NCI-H526 treated with DMSO at 0.1 percent for 48 hours (cell line): ENCODE data around the gene ANKS1A.

ENCODE experiments used
- DNase-seq: peaks from one replicate; lab custom pipeline; 2025; lab: John Stamatoyannopoulos, UW

Gene ANKS1A

DNA sequence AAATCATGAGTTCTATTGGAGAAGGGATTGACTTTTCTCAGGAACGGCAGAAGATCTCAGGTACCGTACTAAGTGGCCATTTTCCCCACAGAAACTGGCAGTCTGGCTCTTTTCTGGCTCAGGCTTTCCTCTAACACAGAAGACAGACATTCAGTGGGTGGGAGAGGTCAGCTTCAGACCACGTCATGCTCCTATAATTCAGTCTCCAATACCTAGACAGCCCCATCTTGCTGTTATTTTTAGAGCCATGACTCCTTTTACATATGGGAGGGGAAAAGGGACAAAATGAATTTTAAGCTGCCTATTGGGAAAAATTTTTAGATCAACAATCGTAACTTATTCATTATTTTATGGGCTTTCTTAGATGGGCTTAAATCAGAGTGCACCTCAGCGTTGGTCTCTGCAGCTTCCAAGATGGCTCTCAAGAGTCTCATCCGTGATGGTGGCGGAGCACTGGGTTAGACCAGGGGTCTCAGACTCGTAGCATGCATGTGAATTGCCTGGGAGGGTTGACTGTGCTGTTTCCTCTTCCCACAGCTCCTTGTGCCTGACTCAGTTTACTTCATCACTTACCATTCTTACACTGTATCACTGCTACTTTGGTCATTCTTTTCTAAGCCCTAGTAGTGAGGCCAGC lies 165.2 kb downstream of the ANKS1A start:
- DNase-seq: no peak

DNA sequence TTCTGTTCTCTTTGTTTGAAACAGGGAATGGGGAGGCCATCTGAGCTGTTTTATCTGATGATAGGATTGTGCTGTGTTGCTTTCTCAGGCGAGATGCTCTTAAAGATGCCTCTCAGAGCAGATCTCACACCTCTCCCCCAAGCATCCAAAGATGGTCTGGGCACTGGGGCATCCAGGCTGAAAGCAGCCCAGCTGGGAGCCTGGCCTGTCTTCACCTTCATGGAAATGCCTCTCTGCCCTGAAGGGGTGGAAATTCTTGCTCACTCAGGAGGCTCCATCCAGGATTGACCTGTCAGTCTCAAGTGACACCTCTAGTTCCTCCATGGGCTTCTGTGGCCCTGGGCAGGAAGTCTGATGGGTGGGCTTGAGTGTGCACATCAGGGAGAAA lies 165.7 kb downstream of the ANKS1A start:
- DNase-seq: no peak

DNA sequence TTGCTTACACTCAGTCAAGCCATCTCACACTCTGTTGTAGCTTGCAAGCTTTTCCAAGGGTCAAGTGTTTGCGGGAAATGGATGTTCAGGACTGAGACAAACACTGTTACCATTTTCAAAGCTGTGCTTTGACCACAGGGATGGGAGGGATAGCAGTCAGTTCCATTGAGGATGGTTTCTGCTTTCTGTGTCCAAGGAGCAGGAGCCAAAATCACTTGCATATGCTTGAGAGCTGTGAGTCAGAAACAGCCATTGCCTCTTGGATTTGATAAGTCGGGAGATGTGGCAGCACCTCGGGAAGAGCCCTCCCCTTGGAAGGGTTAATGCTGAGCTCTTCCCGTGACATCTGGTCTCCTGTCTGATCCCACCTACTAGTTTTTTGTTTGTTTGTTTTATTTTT lies 166.8 kb downstream of the ANKS1A start:
- no peak for DNase-seq

DNA sequence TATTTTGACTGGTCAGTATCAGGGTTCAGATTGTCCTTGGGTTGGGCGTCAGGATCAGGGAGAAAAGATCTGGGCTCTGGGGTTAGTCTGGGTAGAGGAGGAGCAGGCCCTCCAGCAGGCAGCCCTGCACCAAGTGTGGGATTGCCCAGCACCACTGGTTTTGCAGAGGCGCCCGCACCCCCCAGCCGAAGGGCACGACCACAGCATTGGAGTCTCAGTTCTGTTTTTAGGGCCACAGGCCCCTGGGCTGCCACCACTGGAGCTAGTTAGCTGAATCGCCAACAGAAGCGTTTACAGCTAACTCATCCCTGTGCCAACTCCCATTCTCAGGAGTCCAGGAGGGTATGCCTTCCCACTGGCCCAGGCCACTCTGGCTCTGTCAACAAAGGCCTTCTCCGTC lies 167.9 kb downstream of the ANKS1A start:
- DNase-seq: no peak

DNA sequence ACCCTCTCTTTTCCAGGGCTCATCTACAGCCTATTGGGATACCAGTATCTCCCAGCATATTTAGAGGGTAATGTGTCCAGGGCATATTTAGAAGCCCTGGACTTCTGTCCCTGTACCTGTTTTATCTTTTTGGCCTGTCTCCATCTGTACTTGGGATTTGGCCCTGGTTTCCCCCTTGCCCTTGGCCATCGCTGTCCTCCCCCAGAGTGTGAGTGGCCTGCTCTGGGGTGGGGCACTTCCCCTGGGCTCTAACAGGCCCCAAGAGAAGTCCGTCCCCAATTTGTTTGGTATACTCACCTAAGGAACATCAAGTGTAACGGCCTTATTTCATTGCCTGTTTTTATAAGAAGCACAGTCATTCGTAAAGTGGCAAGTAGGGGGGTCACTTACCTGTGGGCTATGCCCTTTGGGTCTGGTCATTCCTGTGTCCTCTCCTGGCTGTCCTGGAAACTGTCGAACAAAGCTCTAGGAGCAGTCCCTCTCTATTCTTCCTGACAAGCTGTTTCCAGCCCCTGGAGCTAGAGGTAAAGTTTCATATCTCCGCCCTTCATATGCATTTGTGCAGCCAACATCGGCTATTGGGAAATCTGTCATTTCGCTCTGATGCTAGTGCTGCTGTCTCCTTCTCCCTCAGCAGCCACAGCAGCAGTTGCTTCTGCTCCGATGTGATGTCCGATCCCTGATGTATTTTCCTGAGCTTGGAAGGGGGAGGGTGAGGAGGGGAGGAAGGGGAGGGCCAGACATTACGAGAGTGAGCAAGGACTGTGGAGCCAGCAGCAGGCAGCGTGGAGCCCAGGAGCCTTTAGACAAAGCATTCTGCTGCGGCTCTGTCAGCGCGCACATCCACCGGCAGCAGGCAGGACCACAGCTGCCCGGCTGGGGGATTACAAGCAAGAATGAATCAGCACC lies 168.6 kb downstream of the ANKS1A start:
- DNase-seq: no peak

DNA sequence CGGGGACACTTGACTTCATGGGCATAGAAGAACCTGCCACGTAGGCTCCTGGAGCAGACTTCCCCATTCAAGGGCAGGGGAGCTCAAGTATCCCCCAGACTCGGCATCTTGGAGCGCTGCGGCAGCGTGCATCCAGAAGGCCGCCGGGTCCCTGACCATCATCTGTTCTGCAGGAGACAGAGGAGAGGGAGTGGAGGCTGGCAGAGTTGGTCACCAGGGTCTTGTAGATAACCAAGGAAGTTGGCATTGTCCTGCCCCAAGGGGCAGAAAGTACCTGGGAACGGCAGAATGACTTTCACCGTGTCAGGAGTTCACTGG lies 169.3 kb downstream of the ANKS1A start:
- DNase-seq: no peak

DNA sequence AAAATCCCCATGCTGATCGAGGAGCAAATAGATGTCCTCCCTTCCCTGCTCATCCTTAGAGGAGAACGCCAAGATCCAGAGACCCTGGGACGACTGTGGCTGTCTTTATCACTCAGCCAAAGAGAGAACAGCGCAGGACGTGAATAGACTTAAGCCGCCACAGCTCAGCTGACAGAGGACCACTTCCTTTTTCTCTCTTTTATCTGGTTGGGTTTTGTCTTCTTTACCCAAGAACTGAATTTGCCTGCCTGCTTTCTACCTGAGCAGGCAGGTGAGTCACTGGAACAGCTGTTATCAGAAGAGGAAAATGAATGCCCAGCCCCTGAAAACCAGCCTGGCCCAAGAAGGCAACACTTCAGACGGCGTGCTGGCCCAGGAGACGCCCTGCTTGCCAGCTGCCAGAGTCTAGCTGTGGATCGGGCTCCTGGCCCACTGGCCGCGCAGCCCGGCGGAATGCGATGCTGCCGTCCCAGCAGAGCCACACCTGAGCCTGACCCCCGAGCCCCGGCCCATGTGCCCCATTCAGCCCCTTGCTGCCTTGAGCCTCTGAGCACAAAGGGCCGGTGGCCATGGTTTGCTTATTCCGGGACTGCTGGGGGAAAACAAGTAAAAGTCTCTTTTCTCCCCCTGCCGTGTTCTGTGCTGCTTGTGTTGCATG lies 169.9 kb downstream of the ANKS1A start:
- no peak for DNase-seq

DNA sequence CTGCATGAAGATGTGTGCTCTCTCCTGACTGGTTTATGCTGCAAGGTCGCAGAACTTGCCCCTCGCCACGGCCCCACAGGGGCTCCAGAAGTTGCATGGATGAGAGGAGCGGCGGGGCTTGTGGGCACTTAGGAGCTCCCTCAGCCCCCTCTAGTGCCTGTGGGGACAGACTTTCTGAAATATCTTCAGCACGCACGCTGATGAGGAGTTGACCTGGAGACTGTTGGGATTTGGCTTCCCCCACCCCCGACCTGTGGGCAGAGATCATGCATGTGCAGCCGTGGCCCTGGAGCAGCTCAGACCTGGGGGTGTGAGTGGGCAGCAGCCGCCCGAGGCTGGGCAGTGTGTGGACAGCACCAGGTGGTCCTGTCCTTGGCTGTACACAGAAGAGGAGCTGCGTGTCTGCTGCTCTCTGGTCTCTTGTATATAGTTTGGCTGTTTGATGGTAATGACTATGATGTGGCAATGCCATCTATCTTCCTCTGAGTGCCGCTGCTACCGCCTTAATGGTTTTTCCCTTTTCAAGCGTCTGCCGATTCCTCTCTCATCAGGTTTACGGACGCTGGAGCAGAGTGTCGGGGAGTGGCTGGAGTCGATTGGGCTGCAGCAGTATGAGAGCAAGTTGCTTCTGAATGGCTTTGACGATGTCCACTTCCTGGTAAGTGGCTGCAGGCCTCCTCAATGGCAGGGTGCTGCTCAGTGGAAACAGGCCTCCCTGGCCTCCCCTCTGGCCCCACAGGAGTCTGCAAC lies 170.7 kb downstream of the ANKS1A start:
- no peak for DNase-seq

DNA sequence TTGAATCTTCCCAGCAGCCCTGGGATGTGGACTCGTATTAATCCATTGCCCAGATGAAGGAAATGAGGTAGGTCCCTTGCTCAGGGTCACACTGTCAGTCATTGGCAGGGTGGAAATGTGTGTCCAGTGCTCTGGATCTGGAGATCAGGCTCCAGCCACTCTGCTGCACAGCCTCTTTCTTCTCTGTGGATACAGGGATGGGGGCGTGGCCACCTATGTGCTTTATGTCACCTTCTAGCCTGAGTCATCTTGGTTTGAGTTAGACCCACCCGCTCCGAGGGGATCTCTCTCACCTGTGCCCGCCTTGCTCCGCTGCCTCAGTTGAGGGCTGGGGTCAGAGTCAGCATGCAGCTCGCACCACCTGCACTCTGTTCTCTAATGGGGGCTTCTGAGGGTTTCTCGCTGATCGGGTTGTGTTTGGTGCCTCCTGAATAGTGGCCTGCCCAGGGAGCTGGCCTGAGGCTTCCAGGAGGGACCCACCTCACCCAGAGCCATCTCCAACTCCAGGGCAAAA lies 172.1 kb downstream of the ANKS1A start:
- DNase-seq: no peak

DNA sequence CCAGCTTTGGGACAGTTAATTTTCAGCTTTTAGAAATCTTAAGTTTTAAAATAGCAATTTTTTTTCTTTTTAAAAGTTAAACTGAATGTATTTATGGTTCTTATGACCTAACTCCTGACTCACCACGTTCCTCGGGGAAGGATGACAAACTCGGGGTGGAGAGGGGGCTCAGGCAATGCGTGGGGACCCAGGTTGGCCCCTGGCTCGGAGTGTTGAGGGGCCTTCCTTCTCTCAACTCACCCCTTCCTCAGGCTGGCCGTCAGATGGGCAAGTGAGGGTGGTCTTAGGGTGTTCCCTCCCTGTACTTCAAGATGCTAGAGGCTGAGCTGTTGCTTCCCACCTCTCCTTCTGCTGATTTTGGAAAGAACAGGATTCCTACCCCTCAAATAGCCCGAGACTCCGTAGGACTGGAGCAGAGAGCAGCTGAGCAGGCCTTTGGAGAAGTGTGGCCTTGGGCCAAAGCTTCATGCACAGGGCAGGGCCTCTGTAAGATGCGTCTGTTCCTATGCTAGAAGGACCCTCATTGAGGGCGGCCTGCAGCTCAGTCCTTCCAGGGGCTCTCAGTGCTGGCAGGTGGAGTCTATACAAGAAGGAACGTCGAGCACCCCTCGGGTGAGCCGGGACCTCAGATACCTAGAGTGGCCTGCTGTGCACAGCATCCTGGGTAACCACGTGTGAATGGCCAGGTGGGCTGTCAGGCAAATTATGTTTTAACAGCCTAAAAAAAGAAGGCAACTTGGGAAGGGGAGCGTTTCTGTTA lies 172.8 kb downstream of the ANKS1A start:
- no peak for DNase-seq

DNA sequence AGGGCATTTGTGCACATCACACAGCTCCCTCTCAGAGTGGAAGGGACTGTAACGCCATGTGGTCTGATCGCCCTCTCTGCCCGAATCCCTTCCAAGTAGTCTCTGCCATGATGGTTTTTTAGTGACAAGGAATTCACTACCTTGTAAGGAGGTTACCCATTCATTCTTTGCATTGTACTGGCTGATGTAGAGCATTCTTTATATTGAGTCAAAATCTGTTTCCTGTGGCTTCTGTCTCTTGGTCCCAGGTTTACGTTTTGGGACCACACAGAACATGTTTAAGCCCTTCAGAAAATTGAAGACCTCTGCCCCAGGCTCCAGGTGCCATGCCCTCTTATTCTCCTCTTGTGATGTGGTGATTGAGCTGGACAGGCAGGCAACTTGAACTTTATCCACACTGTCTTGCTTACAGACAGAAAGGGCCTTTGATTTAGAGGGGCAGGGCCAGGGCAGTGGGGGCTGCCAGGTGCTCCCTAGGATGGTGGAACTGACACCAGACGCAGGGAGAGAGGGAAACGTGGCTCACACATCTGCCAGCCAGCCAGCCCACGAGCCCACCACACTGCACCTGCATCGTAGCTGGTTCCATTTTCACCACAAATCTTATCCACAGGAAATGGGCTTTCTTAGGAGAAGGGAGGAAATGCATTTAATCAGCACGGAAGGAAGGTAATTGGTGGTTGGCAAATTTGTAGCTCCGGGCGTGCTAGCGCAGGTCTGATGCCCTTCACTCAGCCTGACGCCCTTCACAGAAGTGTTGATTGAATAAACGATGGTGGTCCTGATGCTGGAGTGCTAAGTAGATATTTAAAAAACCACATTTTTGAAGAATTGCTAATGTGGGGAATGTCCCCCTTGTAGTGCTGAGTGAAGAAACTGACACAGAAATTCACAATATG lies 173.9 kb downstream of the ANKS1A start:
- DNase-seq: no peak

DNA sequence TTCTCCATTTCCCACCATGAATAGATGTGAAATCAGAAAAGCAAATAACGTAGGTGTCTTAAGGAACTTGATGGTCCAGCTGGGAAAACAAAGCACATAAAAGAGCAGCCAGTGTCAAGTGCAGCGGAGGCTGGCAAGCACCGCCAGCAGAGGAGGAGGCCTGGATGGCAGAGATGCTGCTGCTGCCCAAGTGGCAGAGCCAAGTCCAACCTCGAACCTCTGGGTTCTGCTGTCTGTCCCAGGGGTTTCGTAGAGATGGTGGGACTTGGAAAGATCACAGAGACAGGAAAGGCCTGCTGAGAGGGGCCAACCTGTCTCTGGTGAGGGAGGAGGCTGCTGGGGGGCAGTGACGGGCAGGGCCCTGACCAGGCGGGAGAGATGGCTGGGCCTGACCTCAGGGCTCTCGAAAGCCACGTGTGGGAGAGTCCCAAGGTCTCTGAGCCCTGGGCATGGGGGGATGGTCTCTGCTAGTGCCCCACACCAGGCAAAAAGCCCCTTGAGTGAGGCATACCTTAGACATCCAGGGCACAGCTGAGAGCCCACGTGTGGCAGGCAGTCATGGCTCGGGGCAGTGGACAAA lies 174.7 kb downstream of the ANKS1A start:
- no peak for DNase-seq

DNA sequence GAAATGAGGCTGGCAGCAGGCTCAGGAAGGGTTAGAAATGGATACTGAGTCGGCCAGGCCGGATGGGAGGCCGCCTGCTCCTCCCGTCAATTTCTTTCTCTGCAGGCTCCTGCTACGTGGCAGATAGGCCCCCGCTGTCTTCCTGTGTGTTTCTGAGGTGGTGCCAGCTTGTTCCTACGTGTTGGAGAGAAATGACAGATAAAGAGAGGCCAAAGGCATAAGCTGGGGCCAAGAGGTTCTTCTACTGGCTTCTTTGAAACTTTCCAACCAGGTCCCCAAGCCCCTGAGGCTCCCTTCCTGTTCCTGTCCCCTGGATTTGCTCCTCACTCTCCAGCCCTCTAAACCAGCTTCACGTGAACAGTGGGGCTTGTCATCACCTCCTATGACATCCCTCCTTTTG lies 175.2 kb downstream of the ANKS1A start:
- no peak for DNase-seq

DNA sequence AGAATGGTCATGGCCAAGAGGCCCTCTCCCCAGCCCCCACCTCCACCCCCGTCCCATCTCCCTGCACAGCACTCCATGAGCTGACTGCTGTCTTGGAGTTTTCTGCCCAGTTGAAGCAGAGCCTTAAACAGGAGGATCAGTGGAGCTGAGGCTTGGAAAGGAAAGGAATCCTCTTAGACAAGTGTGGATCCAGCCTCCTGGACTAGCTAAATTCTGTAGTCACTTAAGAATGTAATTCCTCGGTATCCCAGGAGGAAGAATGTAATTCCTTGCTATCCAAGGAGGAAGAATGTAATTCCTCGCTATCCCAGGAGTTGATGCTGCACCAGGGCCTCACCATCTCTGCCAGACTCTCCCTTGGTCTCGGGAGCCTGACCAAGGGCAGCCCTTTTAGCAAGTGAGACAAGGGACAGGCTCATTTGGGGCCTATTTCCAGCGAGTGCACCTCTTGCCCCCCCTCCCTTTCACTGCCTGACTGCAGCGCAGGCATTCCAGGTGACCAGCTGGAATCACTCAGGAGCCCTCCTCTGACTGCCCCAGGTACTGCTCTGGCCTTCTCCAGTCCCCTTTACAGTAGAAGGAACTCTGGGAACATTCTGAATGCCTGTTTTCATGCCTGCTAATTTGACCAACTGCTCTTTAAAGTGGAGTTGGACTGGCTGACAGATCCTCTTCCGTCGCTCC lies 175.8 kb downstream of the ANKS1A start:
- no peak for DNase-seq

DNA sequence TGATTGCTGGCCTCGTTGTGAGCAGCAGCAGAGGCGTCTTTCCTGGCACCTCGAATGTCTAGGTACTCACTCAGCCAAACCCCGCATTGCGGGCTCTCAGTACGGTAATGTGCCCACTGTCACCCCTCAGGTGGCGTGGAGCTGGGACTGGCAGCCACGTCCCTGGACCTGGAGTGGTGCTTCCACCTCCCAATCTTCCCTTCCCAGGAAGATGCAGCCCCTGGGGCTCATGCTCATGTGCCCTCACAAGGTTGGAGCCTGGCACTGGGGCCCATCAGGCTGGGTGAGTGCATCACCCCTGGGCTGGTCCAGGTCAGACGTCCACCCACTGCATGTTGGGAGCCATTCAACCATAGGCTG lies 176.4 kb downstream of the ANKS1A start:
- DNase-seq: no peak

DNA sequence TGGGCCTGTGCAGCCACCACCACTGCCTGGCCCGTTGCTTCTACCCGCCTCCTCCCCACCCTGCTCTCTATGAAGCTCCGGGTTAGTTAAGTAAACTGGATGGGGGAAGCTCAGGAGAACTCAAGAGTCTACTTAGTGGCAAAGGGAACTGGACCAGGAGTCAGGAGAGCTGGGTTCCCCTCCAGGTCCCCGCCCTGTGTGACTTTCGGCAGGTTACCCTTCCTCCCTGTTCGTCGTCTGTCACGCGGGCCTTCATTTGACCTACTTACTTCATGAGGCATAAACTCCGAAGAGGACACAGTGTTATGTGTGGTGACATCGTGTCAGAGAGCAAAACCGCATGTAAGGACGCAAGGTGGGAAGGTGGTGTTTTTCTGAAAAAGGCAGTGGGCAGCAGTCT lies 176.8 kb downstream of the ANKS1A start:
- DNase-seq: no peak

DNA sequence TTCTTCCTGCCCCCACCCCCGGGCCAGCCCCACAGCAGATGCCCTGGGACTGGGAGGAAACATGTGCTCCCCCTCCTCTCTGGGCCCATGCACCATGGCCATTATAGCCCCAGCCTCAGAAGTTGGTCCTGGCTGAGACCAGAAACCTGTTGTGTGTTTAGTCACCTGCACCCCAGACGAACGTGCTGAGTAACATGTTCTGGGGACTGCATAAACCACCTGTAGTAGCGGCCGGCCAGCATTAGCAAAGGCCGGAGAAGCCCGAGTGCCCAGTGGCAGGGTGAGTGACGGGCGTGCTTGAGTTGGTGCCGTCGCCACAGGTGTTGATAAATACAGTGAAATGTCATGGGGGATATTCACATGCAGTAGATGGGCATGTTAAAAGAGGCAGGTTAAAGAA lies 178.2 kb downstream of the ANKS1A start:
- DNase-seq: no peak

DNA sequence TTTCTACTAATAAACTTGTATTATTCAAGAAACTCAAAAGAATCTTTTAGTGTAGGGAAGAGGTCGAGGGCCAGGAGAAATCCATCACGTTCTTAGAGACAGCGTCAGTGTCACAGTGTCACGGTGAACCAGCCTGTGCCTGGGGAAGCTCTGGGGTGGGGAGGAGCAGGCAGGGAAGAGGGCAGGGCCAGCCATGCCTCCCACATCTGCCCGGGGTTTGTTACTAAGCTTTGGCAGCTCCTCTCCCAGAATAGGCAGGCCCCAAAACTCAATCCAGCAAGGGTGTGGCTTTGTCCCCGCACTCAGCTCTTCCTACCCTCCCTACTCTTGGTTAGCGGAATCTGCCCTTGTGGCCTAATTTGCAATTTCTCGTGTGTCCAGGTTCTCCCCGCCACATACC lies 179.2 kb downstream of the ANKS1A start:
- no peak for DNase-seq

DNA sequence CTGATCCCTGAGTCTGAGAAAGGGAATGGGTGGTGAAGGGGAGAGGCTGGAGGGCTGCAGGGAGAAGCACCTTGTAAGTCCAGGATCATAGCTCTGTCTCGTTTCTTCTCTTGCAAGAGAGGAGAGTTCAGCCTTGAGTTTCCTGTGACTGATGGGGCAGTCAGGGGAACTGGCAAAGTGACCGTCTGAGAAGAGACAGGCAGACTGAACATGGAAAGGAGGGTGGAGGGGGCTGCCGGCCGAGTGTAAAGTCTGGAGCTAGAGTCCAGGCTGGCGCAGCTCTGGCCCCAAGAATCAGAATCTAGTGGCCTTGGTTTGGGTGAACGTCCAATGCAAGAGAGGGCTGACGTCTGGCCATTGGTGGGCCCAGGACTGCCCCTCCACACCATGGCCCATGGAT lies 179.6 kb downstream of the ANKS1A start:
- no peak for DNase-seq

DNA sequence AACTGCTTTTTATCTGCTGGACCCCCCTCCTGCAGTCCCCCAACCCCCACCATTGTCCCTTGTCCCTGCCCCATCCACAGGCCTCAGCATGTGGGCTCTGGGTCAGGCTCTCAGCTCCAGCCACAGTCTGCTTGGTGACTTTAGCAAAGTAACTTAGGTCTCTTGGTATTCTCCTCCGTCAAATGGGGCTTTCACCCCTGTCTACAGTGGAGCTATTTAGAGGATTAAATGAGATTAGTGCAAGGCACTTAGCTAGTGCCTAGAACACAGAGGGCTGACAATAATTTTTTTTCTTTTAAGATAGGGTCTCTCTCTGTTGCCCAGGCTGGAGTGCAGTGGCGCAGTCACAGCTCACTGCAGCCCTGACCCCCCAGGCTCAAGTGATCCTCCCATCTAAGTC lies 180.2 kb downstream of the ANKS1A start:
- no peak for DNase-seq
